IMR-90 (cell line): ENCODE results near the gene CHD6.

Experiments used
- CTCF ChIP-seq: conservative IDR thresholded peaks from 2 replicates; pipeline ENCODE4 v1.5.1; 2012; ENCODE audit warnings: mild to moderate bottlenecking, low read depth, low read length, improper control_type of control experiment
- RAD21 ChIP-seq: IDR thresholded peaks from 2 replicates; pipeline ENCODE4 v1.6.1; 2012; ENCODE audit warnings: low read length, improper control_type of control experiment
- USF2 ChIP-seq: fragments of 150-350 bp; IDR thresholded peaks from 2 replicates; pipeline ENCODE4 v1.6.1; 2017; ENCODE audit warnings: mild to moderate bottlenecking, antibody characterized with exemption, low read length, low read depth

DNA sequence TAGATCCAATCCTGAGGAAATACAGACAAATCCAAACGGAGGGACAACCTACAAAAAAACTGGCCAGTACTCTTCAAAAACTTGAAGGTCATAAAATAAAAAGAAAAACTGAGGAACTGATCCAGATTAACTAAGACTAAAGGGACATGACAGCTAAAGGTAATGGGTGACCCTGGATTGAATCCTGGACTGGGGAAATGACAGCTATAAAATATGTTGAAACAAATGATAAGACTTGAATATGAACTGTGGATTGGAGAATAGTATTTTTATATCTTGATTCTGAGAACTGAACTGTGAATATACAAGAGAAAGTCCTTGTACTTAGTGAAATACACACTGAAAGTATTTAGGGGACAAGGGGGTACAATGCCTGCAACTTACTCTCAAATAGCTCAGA, 154.6 kb downstream of the CHD6 start:
- no peak for TF ChIP-seq CTCF
- TF ChIP-seq USF2 = no peak
- no peak for TF ChIP-seq RAD21
